Endothelial cell of hepatic sinusoid (primary cell): ENCODE results near the gene PRPS1.
"Not testable (repeated sequence)": the region's sequence is repeated elsewhere in the genome, so short reads cannot be mapped to it uniquely, and the experiment has no call there.

Experiments
- in situ Hi-C: cut with HindIII; loops from 2 replicates; pipeline ENCODE4 v1.10.0; 2017; ENCODE audit warnings: low sequenced_read_pairs

Gene PRPS1

GRCh38 chrX:107627838-107628661 is at the start of gene PRPS1:
TSS of gene PRPS1 (plus strand) at chrX:107628510. CDS start at chrX:107628629, 119 bp downstream.
- in situ Hi-C loops: no loop called here

DNA sequence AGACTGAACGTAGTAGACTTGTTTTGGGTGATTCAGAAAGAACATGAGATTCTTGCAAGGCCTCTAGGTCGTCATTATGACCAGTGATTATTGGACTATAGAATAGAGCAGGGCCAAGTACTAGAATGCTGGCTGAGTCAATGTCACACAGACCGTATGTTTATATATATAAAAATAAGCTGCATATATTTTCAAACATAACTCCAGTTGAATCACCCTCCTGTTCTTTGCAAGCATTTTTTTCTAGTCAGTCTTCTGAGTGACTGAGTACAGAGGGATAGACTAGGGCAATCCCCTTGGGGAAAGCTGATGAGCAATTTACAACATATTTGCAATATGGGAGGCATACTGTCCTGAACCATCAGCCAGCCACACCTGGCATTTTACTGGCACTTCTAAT is 48.4 kb upstream of the PRPS1 start:
- in situ Hi-C loops: no loop called here

GRCh38 chrX:107581923-107582322 is 46.4 kb upstream of the PRPS1 start:
- in situ Hi-C loops: no loop called here

DNA sequence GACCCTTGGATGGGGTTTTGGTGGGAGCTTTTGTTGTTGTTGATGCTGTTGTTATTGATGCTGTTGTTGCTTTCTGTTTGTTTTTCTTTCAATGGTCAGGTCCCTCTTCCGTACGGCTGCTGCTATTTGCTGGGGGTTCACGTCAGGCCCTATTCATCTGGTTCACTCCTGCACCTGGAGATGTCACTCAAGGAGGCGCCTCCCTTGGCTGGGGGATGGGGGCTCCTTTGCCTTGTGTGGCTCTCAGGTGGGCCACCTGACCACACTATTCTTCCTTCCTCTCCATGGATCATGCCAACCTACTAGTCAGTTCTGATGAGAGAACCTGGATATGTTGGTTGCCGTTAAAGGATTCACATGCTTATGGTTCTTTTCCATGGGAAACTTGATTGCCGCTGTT is 39.1 kb upstream of the PRPS1 start:
- in situ Hi-C loops: no loop called here

- in situ Hi-C loops: no loop called here
These were observed 31.7 kb upstream of the PRPS1 start for GRCh38 chrX:107596651-107597050.

GRCh38 chrX:107597264-107597663 is 31.0 kb upstream of the PRPS1 start:
- in situ Hi-C loops: no loop called here

- in situ Hi-C loops: no loop called here
These were observed 30.5 kb upstream of the PRPS1 start for GRCh38 chrX:107597791-107598190.

GRCh38 chrX:107599450-107599861 is 28.9 kb upstream of the PRPS1 start:
- in situ Hi-C loops: no loop called here

DNA sequence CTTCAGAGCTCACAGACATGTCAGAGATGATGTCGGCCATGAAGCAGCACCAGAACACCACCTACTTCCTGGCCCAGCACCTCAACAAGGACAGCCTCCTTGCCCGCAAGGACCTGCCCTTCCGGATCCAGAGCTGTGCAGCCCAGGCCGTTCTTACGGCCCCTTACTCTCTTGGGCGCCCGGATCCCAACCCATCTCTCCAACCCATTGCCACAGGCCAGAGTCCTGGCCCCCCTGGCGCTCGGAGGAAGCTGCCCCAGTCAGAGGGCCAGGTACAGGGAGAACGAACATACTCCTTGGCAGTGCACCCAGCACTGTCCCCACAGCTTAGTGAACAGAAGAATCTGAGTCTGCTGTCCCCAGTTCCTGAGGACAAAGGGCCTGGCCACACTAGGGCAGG is 27.9 kb upstream of the PRPS1 start:
- in situ Hi-C loops: loop anchor here (5.0 kb wide), 1 partner anchor 58 kb away; no protein-coding TSS in a partner anchor

DNA sequence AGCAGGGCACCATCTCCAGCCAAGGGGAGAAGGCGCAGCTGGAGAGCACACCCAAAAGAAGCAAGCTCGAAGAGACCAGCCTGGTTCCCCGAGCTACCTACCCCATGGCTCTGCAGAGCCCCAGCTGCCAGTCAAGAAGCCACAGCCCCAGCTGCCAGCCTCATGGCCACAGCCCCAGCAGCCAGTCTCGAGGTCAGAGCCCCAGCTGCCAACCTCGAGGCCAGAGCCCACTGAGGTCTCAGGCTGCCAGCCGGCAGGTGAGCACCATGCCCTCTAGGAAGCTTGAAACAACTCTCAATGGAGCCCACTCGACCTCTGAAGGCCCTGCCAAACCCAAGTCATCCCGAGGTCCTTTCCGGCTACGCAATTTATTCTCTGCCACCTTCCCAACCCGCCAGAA is 27.0 kb upstream of the PRPS1 start:
- in situ Hi-C loops: loop anchor here (5.0 kb wide), 1 partner anchor 59 kb away; no protein-coding TSS in a partner anchor

DNA sequence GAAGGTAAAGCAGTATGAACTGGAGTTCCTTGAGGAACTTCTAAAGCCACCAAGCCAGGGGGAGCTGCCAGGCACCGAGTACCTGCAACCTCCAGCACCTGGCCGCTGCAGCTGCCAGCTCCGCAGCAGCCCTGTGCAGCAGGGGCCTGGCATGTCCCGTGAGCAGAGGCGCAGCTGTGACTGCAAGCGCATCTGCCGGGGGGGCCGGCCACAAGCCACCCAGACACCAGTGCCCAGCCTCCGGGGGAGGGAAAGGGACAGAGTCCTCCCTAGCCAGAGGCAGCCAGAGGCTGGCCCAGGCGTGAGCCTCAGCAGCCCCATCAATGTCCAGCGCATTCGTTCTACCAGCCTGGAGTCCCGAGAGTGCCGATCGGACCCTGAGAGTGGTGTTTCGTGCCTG is 26.6 kb upstream of the PRPS1 start:
- in situ Hi-C loops: loop anchor here (5.0 kb wide), 1 partner anchor 59 kb away; no protein-coding TSS in a partner anchor

DNA sequence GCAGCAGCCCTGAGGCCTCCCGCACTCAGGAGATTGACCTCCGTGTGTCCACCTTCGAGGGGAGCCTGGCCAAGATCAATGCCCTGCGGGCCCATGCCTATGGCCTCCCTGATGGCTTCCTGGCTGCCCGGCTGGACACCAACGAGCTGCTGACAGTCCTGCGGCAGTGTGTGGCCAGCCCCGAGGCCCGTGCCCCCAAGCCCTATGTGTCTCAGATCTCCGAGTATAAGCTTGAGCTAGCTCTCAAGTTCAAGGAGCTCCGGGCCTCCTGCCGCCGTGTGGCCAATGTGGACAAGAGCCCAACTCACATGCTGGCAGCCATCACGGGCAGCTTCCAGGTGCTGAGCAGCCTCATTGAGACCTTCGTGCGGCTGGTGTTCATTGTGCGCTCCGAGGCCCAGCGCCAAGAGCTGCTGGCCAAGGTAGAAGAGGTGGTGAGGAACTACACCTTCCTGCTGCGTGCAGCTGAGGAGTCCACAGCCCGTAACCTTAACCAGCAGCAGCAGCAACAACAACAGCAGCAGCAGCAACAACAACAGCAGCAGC is 25.5 kb upstream of the PRPS1 start:
- in situ Hi-C loops: loop anchor here (5.0 kb wide), 1 partner anchor 60 kb away; no protein-coding TSS in a partner anchor

DNA sequence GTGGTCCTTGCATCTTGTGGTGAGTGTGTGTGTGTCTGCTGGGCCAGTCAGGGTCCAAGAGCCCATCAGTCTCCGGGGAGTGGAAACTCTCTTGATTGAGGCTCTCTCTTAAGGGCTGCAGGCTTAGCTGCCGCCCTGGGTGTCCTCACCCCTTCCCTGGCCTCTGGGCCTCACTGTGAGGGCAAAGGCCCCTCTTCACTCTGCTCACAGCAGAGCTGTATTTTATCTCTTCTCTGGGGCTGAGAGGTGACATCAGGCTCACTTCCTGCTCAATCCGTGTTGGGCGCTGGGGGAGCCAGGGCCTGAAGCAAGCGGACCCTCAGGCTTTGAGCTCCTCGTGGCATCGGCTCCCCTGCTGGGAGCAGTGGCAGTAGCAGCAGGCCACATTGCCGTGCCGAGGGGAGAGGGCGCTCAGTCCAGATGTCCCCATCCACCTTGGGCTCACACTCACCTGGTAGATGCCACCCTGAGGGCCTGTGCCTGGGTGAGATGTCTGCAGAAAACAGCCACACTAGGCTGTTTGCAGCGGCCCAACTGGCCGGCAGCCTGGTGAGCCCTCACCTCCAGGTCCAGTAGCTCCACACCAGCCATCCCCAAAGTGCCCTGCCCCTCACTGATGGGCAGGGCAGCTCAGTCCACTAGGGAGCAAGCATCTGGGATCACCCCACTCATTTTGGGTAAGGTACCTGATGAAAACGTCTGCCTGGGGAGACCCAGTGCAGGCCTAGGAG is 24.7 kb upstream of the PRPS1 start:
- in situ Hi-C loops: loop anchor here (5.0 kb wide), 1 partner anchor 61 kb away; no protein-coding TSS in a partner anchor

GRCh38 chrX:107609061-107609460 is 19.2 kb upstream of the PRPS1 start:
- in situ Hi-C loops: not testable (repeated sequence)

- in situ Hi-C loops: no loop called here
These were observed 17.6 kb upstream of the PRPS1 start for GRCh38 chrX:107610667-107611066.

DNA sequence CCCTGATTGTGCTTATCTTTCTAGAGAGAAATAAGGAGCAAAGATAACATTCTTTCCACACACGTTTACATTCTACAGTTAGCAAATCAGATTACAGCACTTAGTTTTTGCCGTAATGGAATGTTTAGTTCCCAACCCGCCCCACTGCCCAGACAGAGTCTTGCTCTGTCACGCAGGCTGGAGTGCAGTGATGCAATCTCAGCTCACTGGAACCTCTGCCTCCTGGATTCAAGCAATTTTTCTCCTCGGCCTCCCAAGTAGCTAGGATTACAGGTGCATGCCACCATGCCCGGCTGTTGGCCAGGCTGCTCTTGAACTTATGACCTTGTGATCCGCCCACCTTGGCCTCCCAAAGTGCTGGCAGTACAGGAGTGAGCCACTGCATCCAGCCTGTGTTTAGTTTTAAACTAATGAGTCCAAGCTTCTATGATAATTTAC is 8.4 kb upstream of the PRPS1 start:
- in situ Hi-C loops: no loop called here

DNA sequence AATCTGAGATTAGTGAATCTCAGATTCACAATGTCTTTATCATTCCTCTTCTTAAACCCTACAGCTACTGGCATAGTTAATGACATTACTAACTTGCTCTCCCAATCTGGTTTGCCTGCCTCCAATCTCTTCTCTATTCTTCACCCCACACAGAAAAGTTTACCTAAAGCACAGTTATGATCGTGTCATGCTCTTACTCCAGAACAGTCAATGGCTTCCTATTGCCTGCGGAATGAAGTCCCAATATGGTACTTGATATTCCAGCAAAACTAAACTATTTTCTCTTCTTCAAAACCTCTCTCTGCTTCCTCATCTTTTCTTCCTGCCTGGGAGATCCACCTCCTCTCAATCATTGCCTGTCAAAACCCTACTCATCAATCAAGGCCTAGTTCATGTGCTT is 3.4 kb upstream of the PRPS1 start:
- in situ Hi-C loops: no loop called here

- in situ Hi-C loops: no loop called here
These were observed 2.6 kb upstream of the PRPS1 start for GRCh38 chrX:107625739-107626138.

- in situ Hi-C loops: no loop called here
These were observed 1.8 kb upstream of the PRPS1 start for GRCh38 chrX:107626481-107626880.

- in situ Hi-C loops: no loop called here
These were observed 1.4 kb upstream of the PRPS1 start for GRCh38 chrX:107626916-107627315.
